Thoracic aorta (tissue), 2 donors: ENCODE data around the gene PRDX2. TPM values are rescaled to one million over a fixed set of nuclear protein-coding genes. Genes with fewer than 3 reads are reported as not detected.

ENCODE experiments used
- ATAC-seq: fragments of 150-250 bp; one replicate; pipeline ENCODE4 v1.8.0; 2017; ENCODE audit warnings: low read depth; ENCODE audit not compliant: insufficient number of reproducible peaks, low FRiP score
- DNase-seq: peaks from one replicate; pipeline ENCODE4 v3.0.0-alpha.2; 2020; ENCODE audit warnings: low spot score
- H3K27ac ChIP-seq, 2 donors: fragments of 200-600 bp; sonication (generic); 1 replicate in 1 of 2; 2 replicates in 1 of 2; pipeline ENCODE4 v1.5.1; 2016; ENCODE audit warnings: mild to moderate bottlenecking in 2 of 2, moderate library complexity in 2 of 2
- H3K27me3 ChIP-seq: fragments of 200-600 bp; sonication (generic); replicated peaks from 2 replicates; pipeline ENCODE4 v1.6.0; 2016; ENCODE audit warnings: mild to moderate bottlenecking; ENCODE audit not compliant: insufficient read depth
- H3K36me3 ChIP-seq: fragments of 200-600 bp; sonication (generic); one replicate; pipeline ENCODE4 v1.5.1; 2016
- H3K4me1 ChIP-seq, 2 donors: fragments of 200-600 bp; sonication (generic); 1 replicate in 1 of 2; 2 replicates in 1 of 2; pipeline versions ENCODE4 v1.5.1 to v1.6.0; 2016; ENCODE audit warnings: low read depth in 2 of 2, mild to moderate bottlenecking in 1 of 2; ENCODE audit not compliant: control insufficient read depth in 1 of 2
- H3K4me3 ChIP-seq: fragments of 200-600 bp; sonication (generic); 2 replicates; pipeline ENCODE4 v1.5.1; 2016; ENCODE audit warnings: mild to moderate bottlenecking
- H3K9me3 ChIP-seq: fragments of 200-600 bp; sonication (generic); 2 replicates; pipeline ENCODE4 v1.5.1; 2016
- total RNA-seq, 2 donors: library from RNA; depleted of rRNA; stranded (reverse); fragments of >200 nt; gene quantifications; one replicate each; pipeline versions ENCODE4 v1.1.0 to v1.2.3, GENCODE V29; 2016
- TF ChIP-seq, protein P1 (sequence below): fragments of 200-600 bp; sonication (generic); IDR thresholded peaks from one replicate; pipeline ENCODE4 v1.5.1; 2019; ENCODE audit warnings: antibody characterized with exemption

The PRDX2 gene
- total RNA-seq, 2 donors from 2014 or later = 107 to 235 TPM

DNA sequence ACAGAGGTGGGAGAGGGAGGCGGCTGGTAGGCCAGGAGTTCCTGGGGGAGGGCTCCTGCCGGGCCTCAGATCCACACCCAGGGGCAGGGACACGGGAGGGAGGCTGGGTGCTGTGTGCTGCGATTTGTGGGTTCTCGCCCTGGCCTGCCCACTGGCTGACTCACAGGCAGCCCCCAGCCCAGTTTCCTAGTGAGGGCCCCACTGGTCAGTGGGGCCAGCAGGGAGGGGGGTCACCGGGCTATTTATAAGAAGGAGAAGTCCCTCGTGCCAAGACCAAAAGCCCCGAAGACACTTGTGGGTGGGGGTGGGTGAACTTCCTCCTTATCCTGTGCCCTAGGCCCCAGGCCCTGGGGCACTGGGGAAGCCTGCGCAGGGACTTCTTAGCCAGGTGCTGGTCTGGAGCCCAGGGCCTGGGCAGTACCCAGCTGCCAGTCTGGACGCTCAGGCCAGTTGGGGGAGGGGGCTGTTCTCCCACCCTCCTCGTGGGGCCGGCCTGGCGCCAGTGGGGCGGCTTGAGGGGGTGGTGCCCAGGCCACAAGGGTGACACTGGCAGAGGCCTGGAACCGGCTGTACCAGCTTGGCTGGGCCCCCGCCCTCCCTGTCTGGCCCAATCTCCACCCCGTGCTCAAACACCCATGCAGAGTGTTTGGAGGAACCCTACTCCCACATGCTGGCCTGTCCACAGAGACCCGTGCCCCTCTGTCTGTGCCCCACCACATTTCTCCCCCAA lies 15.3 kb downstream of the PRDX2 start:
- Histone ChIP-seq H3K9me3 (no peaks in the 10 kb centered on the region), H3K27me3 (no peaks in the 10 kb centered on the region), H3K4me3 (peak overlapping the region; percentile 11), H3K4me1 (peaks cover 53 to 74% of the 10 kb centered on the region in 2 donors), H3K27ac (peak overlapping the region; percentile 99 to 100), H3K36me3 (no peaks in the 10 kb centered on the region)
- no peak for DNase-seq
- TF ChIP-seq, protein P1, sequence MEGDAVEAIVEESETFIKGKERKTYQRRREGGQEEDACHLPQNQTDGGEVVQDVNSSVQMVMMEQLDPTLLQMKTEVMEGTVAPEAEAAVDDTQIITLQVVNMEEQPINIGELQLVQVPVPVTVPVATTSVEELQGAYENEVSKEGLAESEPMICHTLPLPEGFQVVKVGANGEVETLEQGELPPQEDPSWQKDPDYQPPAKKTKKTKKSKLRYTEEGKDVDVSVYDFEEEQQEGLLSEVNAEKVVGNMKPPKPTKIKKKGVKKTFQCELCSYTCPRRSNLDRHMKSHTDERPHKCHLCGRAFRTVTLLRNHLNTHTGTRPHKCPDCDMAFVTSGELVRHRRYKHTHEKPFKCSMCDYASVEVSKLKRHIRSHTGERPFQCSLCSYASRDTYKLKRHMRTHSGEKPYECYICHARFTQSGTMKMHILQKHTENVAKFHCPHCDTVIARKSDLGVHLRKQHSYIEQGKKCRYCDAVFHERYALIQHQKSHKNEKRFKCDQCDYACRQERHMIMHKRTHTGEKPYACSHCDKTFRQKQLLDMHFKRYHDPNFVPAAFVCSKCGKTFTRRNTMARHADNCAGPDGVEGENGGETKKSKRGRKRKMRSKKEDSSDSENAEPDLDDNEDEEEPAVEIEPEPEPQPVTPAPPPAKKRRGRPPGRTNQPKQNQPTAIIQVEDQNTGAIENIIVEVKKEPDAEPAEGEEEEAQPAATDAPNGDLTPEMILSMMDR = no peak
- ATAC-seq = no peak

DNA sequence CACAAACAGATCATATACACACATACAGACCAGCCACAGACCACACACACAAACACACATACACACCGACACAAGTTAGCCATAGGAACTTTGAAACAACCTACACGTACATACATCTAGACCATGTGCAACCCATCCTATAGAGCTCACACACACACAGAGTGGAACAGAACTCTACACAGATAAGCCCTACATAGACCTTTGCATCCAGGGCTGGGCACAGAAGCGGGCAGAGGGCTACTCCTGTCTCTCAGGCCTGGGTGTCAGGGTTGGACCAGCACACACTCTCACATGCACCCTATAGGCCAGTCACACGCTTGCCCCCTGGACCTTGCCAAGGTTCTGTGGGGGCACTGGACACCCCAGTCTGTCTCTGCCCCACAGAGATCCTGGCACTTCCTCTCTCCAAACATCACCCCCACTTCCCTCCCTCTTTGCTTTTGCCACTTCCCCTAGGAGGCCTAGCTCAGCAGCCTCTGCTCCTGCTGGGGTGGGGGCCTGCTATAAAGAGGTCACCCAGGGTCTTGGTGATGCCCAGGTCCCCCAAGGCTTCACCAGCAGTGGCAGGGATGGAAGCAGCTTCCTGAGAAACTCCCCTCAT lies 16.1 kb downstream of the PRDX2 start:
- Histone ChIP-seq H3K27me3 (no peaks in the 10 kb centered on the region), H3K9me3 (no peaks in the 10 kb centered on the region), H3K4me3 (peak overlapping the region; percentile 11), H3K4me1 (peaks cover 53 to 74% of the 10 kb centered on the region in 2 donors), H3K27ac (peak overlapping the region; percentile 99 to 100), H3K36me3 (no peaks in the 10 kb centered on the region)
- TF ChIP-seq, protein P1 = no peak
- ATAC-seq (no peak), DNase-seq (no peak)

DNA sequence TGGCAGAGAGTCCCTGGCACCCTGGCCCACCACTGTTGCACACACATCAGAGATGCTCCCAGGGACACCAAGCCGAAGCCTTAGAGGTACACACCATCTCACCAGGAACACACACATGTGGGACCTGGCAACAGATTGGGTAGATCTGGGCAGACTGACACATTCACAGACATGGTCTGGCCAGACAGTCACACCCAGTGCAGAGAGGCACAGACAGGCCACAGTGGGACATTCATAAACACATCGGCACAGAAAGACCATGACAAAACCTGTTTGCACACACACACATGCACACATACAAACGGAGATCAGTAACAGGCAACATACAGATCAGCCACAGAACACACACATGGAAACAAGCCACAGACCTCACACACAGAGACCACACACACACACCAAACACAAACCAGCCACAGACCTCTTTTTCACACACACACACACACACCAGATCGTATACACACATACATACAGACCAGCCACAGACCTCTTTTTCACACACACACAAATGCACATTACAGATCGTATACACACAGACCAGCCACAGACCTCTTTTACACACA lies 16.6 kb downstream of the PRDX2 start:
- Histone ChIP-seq H3K27me3 (no peaks in the 10 kb centered on the region), H3K27ac (peak overlapping the region; percentile 99 to 100), H3K36me3 (no peaks in the 10 kb centered on the region), H3K9me3 (no peaks in the 10 kb centered on the region), H3K4me3 (no peak overlapping the region), H3K4me1 (peaks cover 53 to 76% of the 10 kb centered on the region in 2 donors)
- ATAC-seq (no peak), DNase-seq (no peak)
- TF ChIP-seq, protein P1 = no peak

DNA sequence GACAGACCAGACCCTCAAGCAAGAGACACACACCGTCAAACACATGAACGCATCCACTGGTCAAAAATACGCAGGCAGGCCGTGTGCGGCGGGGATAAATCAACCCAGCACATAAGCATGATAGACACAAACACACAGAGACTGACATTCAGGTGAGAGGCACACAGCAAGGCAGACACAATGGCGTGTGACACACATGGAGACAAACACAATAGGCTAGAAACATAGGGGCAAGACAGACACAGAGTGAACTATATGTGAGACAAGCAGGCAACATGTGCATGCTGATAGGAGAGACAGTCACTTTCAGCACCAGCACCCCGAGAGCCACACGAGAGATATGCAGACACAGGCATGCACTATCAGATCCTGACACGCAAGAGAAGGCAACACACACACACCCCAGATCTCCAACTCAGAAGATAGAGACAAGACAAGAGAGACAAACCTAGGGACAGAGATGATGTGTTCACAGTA lies 17.2 kb downstream of the PRDX2 start:
- no peaks in the 10 kb centered on the region for H3K36me3 ChIP-seq
- H3K27me3 ChIP-seq = no peaks in the 10 kb centered on the region
- no peak overlapping the region for H3K4me3 ChIP-seq
- no peak for DNase-seq
- H3K27ac ChIP-seq = peak overlapping the region; percentile 99 to 100
- peaks cover 54 to 81% of the 10 kb centered on the region in 2 donors for H3K4me1 ChIP-seq
- TF ChIP-seq, protein P1 = no peak
- ATAC-seq = no peak
- H3K9me3 ChIP-seq = no peaks in the 10 kb centered on the region

DNA sequence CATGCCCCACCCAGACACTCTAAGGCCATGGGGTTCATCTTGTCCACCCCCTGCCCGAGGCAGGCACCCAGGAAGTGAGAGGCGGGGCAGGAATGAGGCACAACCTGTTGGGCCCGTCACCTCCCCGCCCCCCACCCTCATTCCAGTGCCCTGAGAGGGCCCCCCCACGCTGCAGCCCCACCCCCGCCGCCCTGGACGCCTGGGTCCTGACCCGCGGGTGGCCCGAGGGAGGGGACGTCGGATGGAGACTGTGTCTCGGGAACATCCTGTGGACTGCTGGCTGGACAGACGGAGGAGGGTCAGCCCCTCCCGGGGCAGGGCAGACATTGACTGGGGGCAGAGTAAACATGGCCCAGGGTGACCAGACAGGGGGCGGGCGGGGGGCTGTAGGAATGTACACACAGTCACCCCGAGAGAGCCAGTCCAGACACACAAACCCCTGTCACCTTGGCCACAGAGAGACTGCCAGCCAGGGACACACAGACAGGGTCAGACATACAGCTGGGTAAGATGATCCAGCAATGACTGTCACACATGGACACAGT lies 17.7 kb downstream of the PRDX2 start:
- H3K4me3 ChIP-seq = peak overlapping the region; percentile 76
- DNase-seq = no peak
- ATAC-seq = no peak
- no peaks in the 10 kb centered on the region for H3K27me3 ChIP-seq
- H3K4me1 ChIP-seq = peaks cover 54 to 81% of the 10 kb centered on the region in 2 donors
- H3K27ac ChIP-seq = peak overlapping the region; percentile 99 to 100
- TF ChIP-seq, protein P1 = no peak
- no peaks in the 10 kb centered on the region for H3K9me3 ChIP-seq
- no peaks in the 10 kb centered on the region for H3K36me3 ChIP-seq
